Activated CD8-positive, alpha-beta memory T cell treated with anti-CD3 and anti-CD28 coated beads, Interleukin-2, amount 10 ng/mL, durations not matched to agents 7 days and 5 days (primary cell): Measurements from ENCODE around the gene OR10J5. TPM values are rescaled to one million over a fixed set of nuclear protein-coding genes. Genes with fewer than 3 reads are reported as not detected.
"Not testable (repeated sequence)": the region's sequence is repeated elsewhere in the genome, so short reads cannot be mapped to it uniquely, and the experiment has no call there.

Source experiments
- ATAC-seq: fragments of 150-1000 bp; cut with Tn5 transposase; one replicate; pipeline ENCODE4 v1.10.0; 2021; ENCODE audit warnings: moderate library complexity
- CTCF ChIA-PET: fragments of 350-600 bp; sonication (Branson Sonifier 250); formaldehyde crosslinking; loops from one replicate; lab custom pipeline; 2021; ENCODE audit warnings: antibody characterized with exemption; lab: Charles Lee
- DNase-seq: peaks from one replicate; pipeline ENCODE4 v3.0.0-alpha.2; 2020
- H3K27ac Mint-ChIP-seq: one replicate; pipeline ENCODE4 v1.8.0; 2021; ENCODE audit warnings: mild to moderate bottlenecking, mixed read lengths
- H3K27me3 Mint-ChIP-seq: one replicate; pipeline ENCODE4 v1.8.0; 2021; ENCODE audit warnings: mixed read lengths
- H3K36me3 Mint-ChIP-seq: one replicate; pipeline ENCODE4 v1.8.0; 2021; ENCODE audit warnings: mild to moderate bottlenecking, mixed read lengths
- H3K4me1 Mint-ChIP-seq: one replicate; pipeline ENCODE4 v1.8.0; 2021; ENCODE audit warnings: mixed read lengths
- H3K4me3 Mint-ChIP-seq: one replicate; pipeline ENCODE4 v1.8.0; 2021; ENCODE audit warnings: mild to moderate bottlenecking, moderate library complexity, mixed read lengths
- H3K9me3 Mint-ChIP-seq: one replicate; pipeline ENCODE4 v1.8.0; 2022; ENCODE audit warnings: low read depth, mixed read lengths
- total RNA-seq, 2 experiments: library from RNA; stranded (reverse); gene quantifications; one replicate each; pipeline ENCODE4 v1.2.3, GENCODE V29; 2021

The OR10J5 gene
- total RNA-seq, 2 experiments from 2014 or later, result not detected

DNA sequence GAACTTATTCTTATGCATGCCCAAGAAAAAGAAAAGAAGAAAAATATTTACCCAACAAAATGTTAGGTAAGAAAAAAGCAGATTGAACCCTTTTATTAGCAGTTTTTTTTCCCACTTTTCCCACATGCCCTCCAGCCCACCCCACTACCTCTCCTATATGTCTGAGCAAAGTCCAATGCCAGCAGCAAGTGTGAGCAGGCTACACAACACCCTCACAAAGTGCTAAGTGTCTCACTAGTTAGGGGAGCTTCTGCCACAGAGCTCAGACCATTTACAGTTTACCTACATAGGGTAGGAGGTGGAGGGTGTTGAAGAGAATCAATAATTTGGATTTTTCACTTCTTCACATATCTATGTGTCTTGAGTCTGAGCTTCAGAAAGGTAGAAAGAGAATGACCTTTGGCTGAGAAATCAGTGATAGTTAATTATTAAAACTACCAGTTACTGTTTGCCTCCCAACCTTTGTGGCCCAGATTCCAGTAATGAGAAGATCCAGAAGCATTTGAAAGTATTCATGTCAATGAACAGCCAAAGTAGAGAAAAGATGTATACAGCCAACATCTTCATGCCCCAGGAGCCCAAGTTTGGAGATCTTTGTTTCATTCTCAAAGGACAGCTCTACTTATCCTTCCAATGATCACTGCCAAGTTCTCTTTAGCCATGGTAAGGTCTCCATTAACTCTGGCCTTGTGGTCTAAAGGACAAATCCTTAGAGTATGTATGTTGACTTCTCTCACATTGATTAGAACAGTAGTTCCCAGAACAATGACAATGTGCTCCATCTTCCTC is 26.2 kb downstream of the OR10J5 start:
- H3K4me1 Mint-ChIP-seq, result no peaks in the 10 kb centered on the region
- CTCF ChIA-PET, result interaction anchor here (0.6 kb wide), 1 partner anchor 13 kb away, joined by 3 read pairs; no protein-coding TSS in a partner anchor
- peaks cover 7% of the 10 kb centered on the region for H3K9me3 Mint-ChIP-seq
- no peak overlapping the region for H3K27ac Mint-ChIP-seq
- no peak for DNase-seq
- peaks cover 8% of the 10 kb centered on the region for H3K27me3 Mint-ChIP-seq
- ATAC-seq, result no peak
- H3K4me3 Mint-ChIP-seq, result no peak overlapping the region
- no peaks in the 10 kb centered on the region for H3K36me3 Mint-ChIP-seq

DNA sequence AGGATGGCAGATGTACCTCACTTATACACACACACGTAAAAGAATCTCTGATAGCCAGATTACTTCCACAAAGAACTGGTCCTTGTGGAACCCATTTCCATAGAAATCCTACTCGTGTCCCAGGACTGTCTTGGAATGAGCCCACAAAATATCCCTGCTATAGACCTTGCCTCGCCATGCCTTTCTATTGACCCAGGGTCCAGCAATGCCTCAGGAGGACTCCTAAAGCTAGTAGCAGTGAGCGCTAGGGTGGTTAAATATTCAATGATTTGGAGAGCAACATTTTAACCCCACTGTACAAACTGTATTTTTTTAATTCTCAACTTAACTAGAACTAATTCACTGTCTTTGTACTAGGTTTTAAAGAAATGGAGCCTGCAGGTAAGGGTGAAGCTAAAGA is 26.9 kb downstream of the OR10J5 start:
- no peak for DNase-seq
- Mint-ChIP-seq H3K27ac (no peak overlapping the region), H3K4me3 (no peak overlapping the region), H3K4me1 (no peaks in the 10 kb centered on the region), H3K36me3 (no peaks in the 10 kb centered on the region), H3K27me3 (peaks cover 8% of the 10 kb centered on the region), H3K9me3 (peaks cover 7% of the 10 kb centered on the region)
- CTCF ChIA-PET, result no interaction called here
- no peak for ATAC-seq

DNA sequence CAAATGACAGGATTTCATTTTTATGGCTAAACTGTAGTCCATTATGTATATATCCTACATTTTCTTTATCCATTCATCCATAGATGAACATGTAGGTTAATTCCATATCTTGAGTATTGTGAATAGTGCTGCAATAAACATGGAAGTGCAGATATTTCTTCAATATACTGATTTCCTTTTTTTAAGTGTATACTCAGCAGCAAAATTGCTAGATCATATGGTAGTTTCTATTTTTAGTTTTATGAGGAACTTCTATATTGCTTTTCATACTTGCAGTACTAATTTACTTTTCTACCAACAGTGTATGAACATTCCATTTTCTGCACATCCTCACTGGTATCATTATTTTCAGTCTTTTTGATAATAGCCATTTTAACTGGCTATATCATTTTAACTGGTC is 30.1 kb downstream of the OR10J5 start:
- CTCF ChIA-PET, result no interaction called here
- DNase-seq (no peak), ATAC-seq (no peak)
- no peaks in the 10 kb centered on the region for H3K4me1 Mint-ChIP-seq
- H3K36me3 Mint-ChIP-seq, result no peaks in the 10 kb centered on the region
- H3K27ac Mint-ChIP-seq, result no peak overlapping the region
- no peak overlapping the region for H3K4me3 Mint-ChIP-seq
- H3K9me3 Mint-ChIP-seq, result peaks cover 7% of the 10 kb centered on the region
- H3K27me3 Mint-ChIP-seq, result peaks cover 2% of the 10 kb centered on the region

DNA sequence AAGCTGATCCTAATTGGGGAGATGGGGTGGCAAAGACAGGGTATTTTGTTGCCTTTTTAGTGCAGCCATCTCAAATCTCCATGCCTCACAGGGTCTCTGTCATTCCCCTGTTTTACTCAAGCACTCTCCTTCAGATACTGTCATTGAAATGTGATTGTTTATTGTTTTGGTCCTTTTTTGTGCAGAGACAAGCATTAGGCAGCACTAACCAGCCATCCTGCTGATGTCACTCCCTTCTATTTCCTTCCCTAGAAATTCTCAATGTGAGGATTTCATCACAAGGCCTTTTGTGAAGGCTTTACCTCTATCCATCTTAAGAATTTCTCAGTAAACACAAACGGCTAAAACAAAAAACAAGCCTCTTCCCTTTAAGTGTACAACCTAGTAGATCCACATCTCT is 34.7 kb downstream of the OR10J5 start:
- Mint-ChIP-seq H3K27ac (no peak overlapping the region), H3K27me3 (peaks cover 2% of the 10 kb centered on the region), H3K9me3 (peaks cover 3% of the 10 kb centered on the region), H3K36me3 (no peaks in the 10 kb centered on the region), H3K4me3 (no peak overlapping the region), H3K4me1 (no peaks in the 10 kb centered on the region)
- DNase-seq, result no peak
- CTCF ChIA-PET, result no interaction called here
- ATAC-seq, result no peak

DNA sequence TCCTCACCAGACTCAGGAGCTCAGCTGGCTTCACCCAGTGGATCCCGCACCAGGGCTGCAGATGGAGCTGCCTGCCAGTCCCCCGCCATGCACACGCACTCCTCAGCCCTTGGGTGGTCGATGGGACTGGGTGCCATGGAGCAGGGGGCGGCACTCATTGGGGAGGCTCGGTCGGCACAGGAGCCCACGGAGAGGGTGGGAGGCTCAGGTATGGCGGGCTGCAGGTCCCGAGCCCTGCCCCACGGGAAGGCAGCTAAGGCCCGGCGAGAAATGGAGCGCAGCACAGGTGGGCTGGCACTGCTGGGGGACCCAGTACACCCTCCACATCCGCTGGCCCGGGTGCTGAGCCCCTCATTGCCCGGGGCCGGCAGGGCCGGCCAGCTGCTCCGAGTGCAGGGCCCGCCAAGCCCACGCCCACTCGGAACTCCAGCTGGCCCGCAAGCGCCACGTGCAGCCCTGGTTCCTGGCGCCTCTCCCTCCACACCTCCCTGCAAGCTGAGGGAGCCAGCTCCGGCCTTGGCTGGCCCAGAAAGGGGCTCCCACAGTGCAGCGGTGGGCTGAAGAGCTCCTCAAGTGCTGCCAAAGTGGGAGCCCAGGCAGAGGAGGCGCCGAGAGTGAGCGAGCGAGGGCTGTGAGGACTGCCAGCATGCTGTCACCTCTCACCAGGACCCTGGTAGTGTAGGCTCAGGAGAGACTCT is 41.1 kb downstream of the OR10J5 start:
- H3K36me3 Mint-ChIP-seq, DNase-seq, CTCF ChIA-PET, H3K9me3 Mint-ChIP-seq, H3K27me3 Mint-ChIP-seq, H3K27ac Mint-ChIP-seq, ATAC-seq, H3K4me3 Mint-ChIP-seq, H3K4me1 Mint-ChIP-seq: not testable (repeated sequence)

DNA sequence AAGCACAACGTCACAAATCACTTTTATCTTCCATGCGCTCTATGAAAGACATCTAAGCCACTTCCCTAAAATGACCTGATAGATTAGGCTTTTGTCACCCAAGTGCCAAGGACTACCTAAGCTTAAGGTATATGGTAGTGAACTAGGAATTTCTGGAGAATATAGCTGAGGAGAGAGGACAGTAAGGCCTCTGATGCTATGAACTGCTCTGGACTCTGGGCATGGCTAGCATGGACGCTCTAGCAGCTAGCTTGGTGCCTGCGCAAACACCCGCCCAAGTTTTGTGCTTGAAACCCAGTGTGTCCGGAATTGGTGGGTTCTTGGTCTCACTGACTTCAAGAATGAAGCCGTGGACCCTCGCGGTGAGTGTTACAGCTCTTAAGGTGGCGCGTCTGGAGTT is 42.5 kb downstream of the OR10J5 start:
- CTCF ChIA-PET, result no interaction called here
- no peak for ATAC-seq
- peaks cover 2% of the 10 kb centered on the region for H3K27me3 Mint-ChIP-seq
- no peak overlapping the region for H3K27ac Mint-ChIP-seq
- DNase-seq, result no peak
- no peaks in the 10 kb centered on the region for H3K9me3 Mint-ChIP-seq
- no peak overlapping the region for H3K4me3 Mint-ChIP-seq
- H3K4me1 Mint-ChIP-seq, result no peaks in the 10 kb centered on the region
- no peaks in the 10 kb centered on the region for H3K36me3 Mint-ChIP-seq

DNA sequence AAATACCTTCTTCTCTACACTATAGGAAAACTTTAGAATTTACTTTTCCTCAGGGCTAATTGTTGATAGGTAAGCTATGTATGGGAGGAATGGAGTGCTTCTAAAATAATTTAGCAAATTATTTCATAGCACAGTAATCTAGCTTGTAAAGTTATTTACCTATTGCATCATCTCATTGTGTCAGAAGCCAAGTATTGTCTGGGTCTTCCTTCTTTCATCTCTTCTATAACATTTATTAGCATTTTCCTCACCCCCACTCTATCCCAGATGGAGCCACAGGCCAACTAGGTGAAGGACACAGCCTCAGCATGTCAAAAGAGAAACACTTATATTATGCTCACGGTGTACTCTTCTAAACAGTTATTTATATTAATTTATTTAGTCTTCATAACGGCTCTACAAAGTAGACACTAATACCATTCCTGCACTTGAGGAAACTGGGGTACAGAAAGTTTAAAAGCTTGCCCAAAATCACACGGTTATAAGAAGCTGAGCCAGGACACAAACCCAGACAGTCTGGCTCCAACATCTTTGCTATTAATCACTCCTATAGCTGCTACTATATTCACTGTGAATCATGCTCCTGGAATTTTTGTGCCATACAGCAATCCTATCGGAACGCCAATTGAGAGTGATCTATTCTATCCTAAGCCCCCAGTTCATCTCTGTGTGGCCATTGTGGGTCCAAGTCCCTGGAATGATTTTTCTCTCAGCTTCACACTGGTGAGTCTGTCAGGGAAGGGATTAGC is 43.1 kb downstream of the OR10J5 start:
- no peak for ATAC-seq
- no peaks in the 10 kb centered on the region for H3K9me3 Mint-ChIP-seq
- CTCF ChIA-PET, result no interaction called here

More for the DNA sequence above, 43.1 kb downstream of the OR10J5 start:
- no peak for DNase-seq
- Mint-ChIP-seq H3K4me1 (no peaks in the 10 kb centered on the region), H3K27me3 (no peaks in the 10 kb centered on the region), H3K36me3 (no peaks in the 10 kb centered on the region), H3K4me3 (no peak overlapping the region), H3K27ac (no peak overlapping the region)

Other genes starting within 250 kb of the OR10J5 start
- gene FCER1A, start 233.7 kb downstream of the OR10J5 start, total RNA-seq, result not detected
- gene OR10J4, start 103.8 kb downstream of the OR10J5 start, total RNA-seq, result not detected
- not detected for gene OR10J1, start 96.3 kb downstream of the OR10J5 start, total RNA-seq
- gene APCS, start 51.8 kb upstream of the OR10J5 start, total RNA-seq, result not detected
- gene CRP, start 178.6 kb upstream of the OR10J5 start, total RNA-seq, result not detected
- gene DUSP23, start 245.0 kb upstream of the OR10J5 start, total RNA-seq, result 10 to 100 TPM; 23.0 to 26.5 TPM